PFSK-1 (cell line): ENCODE measurements around the gene SLC35G3.

Experiments
- POLR2AphosphoS5 ChIP-seq: IDR thresholded peaks from 2 replicates; pipeline ENCODE4 v1.6.1; 2012; ENCODE audit warnings: low read depth, mild to moderate bottlenecking, control low read depth, low read length, moderate library complexity
- SIN3A ChIP-seq: IDR thresholded peaks from 2 replicates; pipeline ENCODE4 v1.6.1; 2012; ENCODE audit warnings: mild to moderate bottlenecking, low read length, moderate library complexity, borderline replicate concordance; ENCODE audit not compliant: insufficient read depth

- no peak for TF ChIP-seq SIN3A
- no peak for TF ChIP-seq POLR2AphosphoS5
These were observed 48.1 kb upstream of the SLC35G3 start for GRCh38 chr17:35242158-35242804.
